CD4-positive, alpha-beta memory T cell (primary cell): Measurements from ENCODE around the gene OR1A2. TPM values are rescaled to one million over a fixed set of nuclear protein-coding genes. Genes with fewer than 3 reads are reported as not detected.
"Not testable (repeated sequence)": the region's sequence is repeated elsewhere in the genome, so short reads cannot be mapped to it uniquely, and the experiment has no call there.

ENCODE experiments used
- CTCF ChIA-PET: fragments of 350-600 bp; sonication (Branson Sonifier 250); formaldehyde crosslinking; loops from one replicate; lab custom pipeline; 2021; ENCODE audit warnings: inconsistent platforms; ENCODE audit not compliant: partially characterized antibody; lab: Charles Lee
- POLR2A ChIA-PET: fragments of 350-600 bp; sonication (Branson Sonifier 250); formaldehyde crosslinking; loops from one replicate; lab custom pipeline; 2021; ENCODE audit not compliant: partially characterized antibody; lab: Charles Lee
- DNase-seq, 5 donors: peaks; one replicate each; pipeline versions ENCODE4 v3.0.0 to v3.0.0-alpha.2; 2020 to 2022; ENCODE audit warnings: mixed read lengths in 1 of 5
- H3K27ac ChIP-seq: one replicate; pipeline ENCODE4 v1.7.0; 2013; ENCODE audit warnings: low read depth, low read length
- H3K27me3 ChIP-seq: 2 replicates; pipeline ENCODE4 v1.7.0; 2013; ENCODE audit warnings: mild to moderate bottlenecking, low read length, moderate library complexity; ENCODE audit not compliant: insufficient read depth
- H3K36me3 ChIP-seq: 2 replicates; pipeline ENCODE4 v1.7.0; 2013; ENCODE audit warnings: mild to moderate bottlenecking, low read length, moderate library complexity; ENCODE audit not compliant: insufficient read depth
- H3K4me1 ChIP-seq: 2 replicates; pipeline ENCODE4 v1.7.0; 2013; ENCODE audit warnings: mild to moderate bottlenecking, low read length, moderate library complexity; ENCODE audit not compliant: insufficient read depth
- H3K4me3 ChIP-seq, 2 donors: one replicate each; pipeline ENCODE4 v1.7.0; 2013; ENCODE audit warnings: low read length in 2 of 2, mild to moderate bottlenecking in 1 of 2
- H3K9me3 ChIP-seq, 2 donors: one replicate each; pipeline ENCODE4 v1.7.0; 2013; ENCODE audit warnings: low read length in 2 of 2, control low read depth in 1 of 2; ENCODE audit not compliant: control insufficient read depth in 1 of 2
- H3K27ac Mint-ChIP-seq, 7 donors: one replicate each; pipeline ENCODE4 v1.8.0; 2020 to 2021; ENCODE audit warnings: mixed read lengths in 7 of 7, mild to moderate bottlenecking in 6 of 7, inconsistent platforms in 3 of 7, moderate library complexity in 3 of 7
- H3K27me3 Mint-ChIP-seq, 2 donors: one replicate each; pipeline ENCODE4 v1.8.0; 2020 to 2021; ENCODE audit warnings: mixed read lengths in 2 of 2
- H3K36me3 Mint-ChIP-seq, 2 donors: one replicate each; pipeline ENCODE4 v1.8.0; 2020 to 2021; ENCODE audit warnings: mixed read lengths in 2 of 2, inconsistent platforms in 1 of 2, mild to moderate bottlenecking in 1 of 2
- H3K4me1 Mint-ChIP-seq, 4 donors: one replicate each; pipeline ENCODE4 v1.8.0; 2020 to 2021; ENCODE audit warnings: mixed read lengths in 4 of 4, mild to moderate bottlenecking in 1 of 4
- H3K4me3 Mint-ChIP-seq, 8 donors: one replicate each; pipeline ENCODE4 v1.8.0; 2020 to 2021; ENCODE audit warnings: mixed read lengths in 8 of 8, mild to moderate bottlenecking in 7 of 8, moderate library complexity in 6 of 8, inconsistent platforms in 3 of 8
- H3K9me3 Mint-ChIP-seq, 8 donors: one replicate each; pipeline ENCODE4 v1.8.0; 2020 to 2021; ENCODE audit warnings: mixed read lengths in 8 of 8, mild to moderate bottlenecking in 5 of 8, inconsistent platforms in 3 of 8, moderate library complexity in 1 of 8
- intact Hi-C: fragments of 100-400 bp; cut with micrococcal nuclease; formaldehyde crosslinking; loops from one replicate; pipeline ENCODE4 v1.15.1; 2023
- polyA plus RNA-seq, 2 donors: library from polyadenylated mRNA; unstranded; fragments of 300-500 nt; fragmentation: Illumina TruSeq; gene quantifications; one replicate each; pipeline ENCODE4 v1.2.3, GENCODE V29; 2021
- total RNA-seq, 2 experiments: library from RNA; stranded (reverse); gene quantifications; one replicate each; pipeline ENCODE4 v1.2.3, GENCODE V29; 2021

OR1A2 gene
- total and polyA plus RNA-seq, 4 experiments from 2014 or later = not detected

GRCh38 chr17:3213587-3213986 is 16.3 kb downstream of the OR1A2 start:
- POLR2A ChIA-PET = no interaction called here
- H3K36me3 Mint-ChIP-seq = no peaks in the 10 kb centered on the region

GRCh38 chr17:3219978-3220377 is 22.7 kb downstream of the OR1A2 start:
- H3K4me1 ChIP-seq = peaks cover 16% of the 10 kb centered on the region
- H3K36me3 Mint-ChIP-seq, intact Hi-C loops, H3K27ac Mint-ChIP-seq, H3K4me3 Mint-ChIP-seq, H3K4me3 ChIP-seq, H3K27me3 ChIP-seq, H3K9me3 ChIP-seq, DNase-seq, POLR2A ChIA-PET, H3K27ac ChIP-seq, CTCF ChIA-PET, H3K27me3 Mint-ChIP-seq, H3K36me3 ChIP-seq: not testable (repeated sequence)
- H3K9me3 Mint-ChIP-seq = peaks cover 0 to 30% (median 15%) of the 10 kb centered on the region in 8 donors
- H3K4me1 Mint-ChIP-seq = peaks cover 11 to 17% (median 13%) of the 10 kb centered on the region in 4 donors

More at GRCh38 chr17:3213587-3213986, 16.3 kb downstream of the OR1A2 start:
- Mint-ChIP-seq H3K4me1 (peaks cover 0 to 2% (median 0%) of the 10 kb centered on the region in 4 donors), H3K27ac (no peak overlapping the region), H3K27me3 (peaks cover 6 to 15% of the 10 kb centered on the region in 2 donors), H3K4me3 (no peak overlapping the region), H3K9me3 (peaks cover 0 to 14% (median 10%) of the 10 kb centered on the region in 8 donors)
- Histone ChIP-seq H3K4me3 (no peak overlapping the region), H3K27ac (no peak overlapping the region), H3K4me1 (no peaks in the 10 kb centered on the region), H3K27me3 (no peaks in the 10 kb centered on the region), H3K9me3 (no peaks in the 10 kb centered on the region), H3K36me3 (no peaks in the 10 kb centered on the region)
- intact Hi-C loops = no loop called here
- CTCF ChIA-PET = no interaction called here
- DNase-seq = no peak

DNA sequence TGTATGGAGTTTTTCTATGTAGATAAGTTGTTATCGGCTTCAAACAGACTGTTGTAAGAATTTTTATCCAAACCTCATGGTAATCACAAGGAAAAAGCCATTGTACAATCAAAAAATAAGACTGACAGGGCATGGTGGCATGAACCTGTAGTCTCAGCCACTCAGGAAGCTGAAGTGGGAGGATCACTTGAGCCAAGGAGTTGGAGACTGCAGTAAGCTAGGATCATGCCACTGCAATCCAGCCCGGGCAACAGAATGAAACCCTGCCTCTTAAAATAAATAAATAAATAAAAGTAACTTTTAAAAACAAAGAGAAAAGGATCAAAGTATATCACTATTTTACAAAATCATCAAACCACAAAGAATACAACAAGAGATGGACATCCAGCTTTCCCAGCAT is 24.5 kb downstream of the OR1A2 start:
- peaks cover 11 to 17% (median 13%) of the 10 kb centered on the region in 4 donors for H3K4me1 Mint-ChIP-seq
- peaks cover 0 to 3% of the 10 kb centered on the region in 2 donors for H3K36me3 Mint-ChIP-seq
- H3K27me3 ChIP-seq = no peaks in the 10 kb centered on the region
- ChIA-PET POLR2A (no interaction called here), CTCF (no interaction called here)
- H3K27ac ChIP-seq = no peak overlapping the region
- no peak overlapping the region for H3K4me3 ChIP-seq
- DNase-seq = no peak
- peak overlapping the region in 4 of 7 donors; percentile 59 to 91 (median 71) for H3K27ac Mint-ChIP-seq
- H3K36me3 ChIP-seq = no peaks in the 10 kb centered on the region
- H3K4me1 ChIP-seq = peaks cover 16% of the 10 kb centered on the region
- H3K9me3 ChIP-seq = no peaks in the 10 kb centered on the region
- H3K4me3 Mint-ChIP-seq = peak overlapping the region in 7 of 8 donors; percentile 57 to 84 (median 76)
- H3K27me3 Mint-ChIP-seq = peaks cover 5 to 9% of the 10 kb centered on the region in 2 donors
- H3K9me3 Mint-ChIP-seq = peaks cover 0 to 30% (median 15%) of the 10 kb centered on the region in 8 donors
- intact Hi-C loops = no loop called here

DNA sequence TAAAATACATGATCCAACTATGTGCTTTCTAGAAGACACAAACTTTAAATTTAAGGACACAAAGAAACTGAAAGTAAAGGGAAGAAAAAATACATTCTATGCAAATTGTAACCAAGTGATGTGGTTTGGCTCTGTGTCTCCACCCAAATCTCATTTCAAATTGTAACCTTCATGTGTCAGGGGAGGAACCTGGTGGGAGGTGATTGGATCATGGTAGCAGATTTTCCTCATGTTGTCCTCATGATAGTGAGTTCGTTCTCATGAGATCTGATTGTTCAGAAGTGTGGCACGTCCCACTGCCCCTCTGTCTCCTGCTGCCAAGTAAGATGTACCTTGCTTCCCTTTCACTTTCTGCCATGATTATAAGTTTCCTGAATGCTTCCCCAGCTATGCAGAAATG is 25.2 kb downstream of the OR1A2 start:
- Histone ChIP-seq H3K27me3 (no peaks in the 10 kb centered on the region), H3K36me3 (no peaks in the 10 kb centered on the region), H3K27ac (no peak overlapping the region), H3K4me1 (peaks cover 16% of the 10 kb centered on the region), H3K9me3 (no peaks in the 10 kb centered on the region), H3K4me3 (peak overlapping the region in 1 of 2 donors; percentile 36)
- H3K4me3 Mint-ChIP-seq = peak overlapping the region; percentile 46 to 84 (median 72)
- peaks cover 11 to 17% (median 13%) of the 10 kb centered on the region in 4 donors for H3K4me1 Mint-ChIP-seq
- H3K36me3 Mint-ChIP-seq = peaks cover 0 to 3% of the 10 kb centered on the region in 2 donors
- CTCF ChIA-PET = no interaction called here
- H3K27me3 Mint-ChIP-seq = peaks cover 7 to 11% of the 10 kb centered on the region in 2 donors
- POLR2A ChIA-PET = no interaction called here
- H3K27ac Mint-ChIP-seq = peak overlapping the region in 5 of 7 donors; percentile 14 to 91 (median 59)
- peaks cover 0 to 26% (median 12%) of the 10 kb centered on the region in 8 donors for H3K9me3 Mint-ChIP-seq
- intact Hi-C loops = no loop called here
- DNase-seq = peak in 3 of 5 donors; percentile 3 to 22 (median 20)

- CTCF ChIA-PET, H3K27ac Mint-ChIP-seq, H3K36me3 Mint-ChIP-seq, intact Hi-C loops, H3K27ac ChIP-seq, POLR2A ChIA-PET, H3K36me3 ChIP-seq, H3K9me3 ChIP-seq, DNase-seq, H3K4me3 ChIP-seq, H3K27me3 ChIP-seq: not testable (repeated sequence)
- H3K4me1 ChIP-seq = peaks cover 16% of the 10 kb centered on the region
- peak overlapping the region in 1 of 8 donors; percentile 25 for H3K4me3 Mint-ChIP-seq
- H3K4me1 Mint-ChIP-seq = peaks cover 11 to 17% (median 13%) of the 10 kb centered on the region in 4 donors
- H3K9me3 Mint-ChIP-seq = peaks cover 0 to 16% (median 6%) of the 10 kb centered on the region in 8 donors
- H3K27me3 Mint-ChIP-seq = peaks cover 3 to 11% of the 10 kb centered on the region in 2 donors
These were observed 27.5 kb downstream of the OR1A2 start for GRCh38 chr17:3224721-3225352.

DNA sequence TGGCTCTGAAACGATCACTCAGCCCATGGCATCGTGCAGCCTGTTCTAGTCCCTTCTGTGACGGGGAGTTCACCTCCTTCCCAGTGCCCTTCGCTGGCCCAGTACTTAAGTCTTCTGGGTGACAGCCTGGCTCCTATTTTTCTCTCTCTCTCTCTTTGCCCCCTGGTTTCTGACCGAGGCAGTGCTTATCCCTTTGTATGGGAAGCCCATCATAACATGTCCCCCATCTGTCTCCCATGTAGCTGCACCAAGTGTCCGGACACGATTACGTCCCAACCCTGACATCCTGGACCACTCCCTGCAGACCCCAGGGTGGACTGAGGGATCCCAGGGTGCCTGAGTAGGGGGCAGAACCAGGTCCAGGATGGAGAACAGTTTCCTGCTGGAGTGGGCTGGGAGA is 35.0 kb downstream of the OR1A2 start:
- not testable (repeated sequence) for H3K4me1 ChIP-seq, H3K27ac Mint-ChIP-seq

GRCh38 chr17:3238685-3239084 is 41.4 kb downstream of the OR1A2 start:
- H3K4me1 ChIP-seq, intact Hi-C loops, CTCF ChIA-PET, H3K36me3 Mint-ChIP-seq, H3K9me3 ChIP-seq, H3K4me3 Mint-ChIP-seq, H3K27ac ChIP-seq, H3K27me3 ChIP-seq, H3K27me3 Mint-ChIP-seq, H3K9me3 Mint-ChIP-seq, H3K4me3 ChIP-seq, POLR2A ChIA-PET, H3K27ac Mint-ChIP-seq, H3K36me3 ChIP-seq, H3K4me1 Mint-ChIP-seq: not testable (repeated sequence)
- peak in 2 of 5 donors; percentile 6 to 9 for DNase-seq

More for the DNA sequence above, 35.0 kb downstream of the OR1A2 start:
- H3K27me3 Mint-ChIP-seq, DNase-seq, H3K9me3 ChIP-seq, H3K4me3 Mint-ChIP-seq, H3K9me3 Mint-ChIP-seq, CTCF ChIA-PET, H3K4me1 Mint-ChIP-seq, H3K4me3 ChIP-seq, H3K27me3 ChIP-seq, H3K27ac ChIP-seq, H3K36me3 Mint-ChIP-seq, POLR2A ChIA-PET, H3K36me3 ChIP-seq, intact Hi-C loops: not testable (repeated sequence)
